Dermis microvascular lymphatic vessel endothelial cell (primary cell): Measurements from ENCODE around the gene BMPER. TPM values are rescaled to one million over a fixed set of nuclear protein-coding genes. Genes with fewer than 3 reads are reported as not detected.
A peak's percentile ranks its signal among the peaks of the same experiment; 100 is the strongest.

Source experiments
- DNase-seq, 2 donors: peaks; one replicate each; pipeline versions ENCODE4 v3.0.0 to v3.0.0-alpha.2; 2010; ENCODE audit warnings: low read depth in 2 of 2
- total RNA-seq: library from RNA; depleted of rRNA; stranded (reverse); fragments of >200 nt; gene quantifications from 2 replicates; pipeline ENCODE4 v1.2.1, GENCODE V29; 2014

Gene BMPER
- 0.13 and 4.9 TPM in 2 replicates for total RNA-seq

DNA sequence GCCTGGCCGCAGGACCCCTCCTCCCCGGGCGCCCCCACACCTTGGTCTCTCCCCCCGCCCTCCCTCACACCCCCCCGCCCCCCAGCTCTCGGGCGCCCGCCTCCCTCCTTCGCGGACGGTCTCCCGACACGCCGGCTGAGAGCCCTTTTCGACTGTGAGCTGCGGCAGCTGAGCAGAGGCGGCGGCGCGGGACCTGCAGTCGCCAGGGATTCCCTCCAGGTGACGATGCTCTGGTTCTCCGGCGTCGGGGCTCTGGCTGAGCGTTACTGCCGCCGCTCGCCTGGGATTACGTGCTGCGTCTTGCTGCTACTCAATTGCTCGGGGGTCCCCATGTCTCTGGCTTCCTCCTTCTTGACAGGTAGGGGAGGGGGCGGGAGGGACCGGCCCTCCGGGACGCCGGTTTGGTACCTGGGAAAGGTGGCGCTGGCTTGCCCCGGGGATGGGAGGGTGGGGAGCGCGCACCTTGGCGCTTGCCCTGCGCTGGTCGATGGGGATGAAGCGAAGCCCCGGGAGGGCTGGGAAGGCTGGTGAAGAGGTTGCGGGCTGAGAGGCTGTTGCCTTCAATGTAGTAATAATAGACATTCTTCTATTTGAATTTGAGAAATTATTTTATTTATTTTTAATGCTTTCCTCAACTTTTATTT is at the start of gene BMPER:
Gene BMPER (plus strand): TSS at position 151 of the 644 bp plus-strand sequence. CDS start 75 bp downstream, at position 226.
- DNase-seq: peak in 1 of 2 donors; percentile 27

DNA sequence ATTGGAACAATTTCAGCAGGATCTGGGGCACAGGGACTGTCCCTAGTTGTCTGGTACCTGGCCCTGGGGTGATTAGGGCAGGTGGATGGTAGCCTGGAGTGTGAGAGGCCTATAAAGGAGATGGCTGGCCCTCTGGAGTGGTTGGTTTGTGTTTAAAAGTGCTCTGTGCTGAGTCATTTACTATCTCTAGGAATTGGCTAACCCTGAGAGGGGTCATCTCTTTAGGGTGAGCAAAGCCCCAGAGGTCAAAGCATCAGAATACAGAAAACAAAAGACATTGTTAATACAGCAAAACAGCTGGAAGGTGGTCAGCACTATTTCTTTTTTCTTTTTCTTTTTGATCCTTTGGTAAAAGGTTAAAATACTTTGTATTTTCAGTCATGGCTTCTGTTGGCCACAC is 43.4 kb upstream of the BMPER start:
- DNase-seq: no peak

DNA sequence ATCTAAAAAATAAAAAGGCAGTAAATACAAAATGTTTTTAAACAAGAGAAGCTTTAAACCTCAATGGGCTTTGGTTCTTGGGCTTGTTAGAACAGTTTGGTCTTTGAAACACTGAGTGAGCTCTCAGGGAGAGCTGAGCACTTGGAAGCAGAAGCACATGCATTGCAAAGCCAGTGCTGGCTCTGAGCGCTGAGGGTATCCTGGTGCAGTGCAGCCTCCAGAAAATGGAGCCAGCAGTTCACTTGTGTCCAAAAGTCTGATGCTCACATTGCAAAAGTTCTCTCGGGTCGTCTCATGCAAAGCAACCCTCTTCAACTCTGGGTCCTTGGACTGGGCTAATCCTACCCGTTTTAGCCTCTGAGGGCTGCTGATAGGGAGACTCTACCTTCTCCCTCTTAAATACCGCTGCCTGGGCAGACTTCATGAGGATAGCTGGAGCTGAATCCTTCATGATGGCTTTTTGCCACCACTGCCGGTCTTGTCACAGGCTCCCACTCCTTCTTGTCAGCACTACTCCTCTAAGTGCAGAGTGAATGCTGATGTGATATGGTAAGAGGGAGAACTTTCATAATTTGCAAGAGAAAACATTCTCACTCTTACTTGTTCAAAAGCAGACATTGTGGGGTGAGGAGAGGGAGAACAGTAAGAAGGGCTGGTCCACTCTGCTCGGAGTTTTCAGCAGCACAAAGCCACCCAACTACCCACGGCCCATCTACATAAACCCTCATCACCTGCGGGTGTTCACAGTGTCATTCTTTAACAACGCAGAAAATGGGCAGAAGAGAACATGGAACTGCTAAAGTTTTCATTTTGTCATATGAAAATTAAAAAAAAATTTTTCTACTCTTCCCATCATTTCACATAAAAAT is 42.2 kb upstream of the BMPER start:
- DNase-seq: no peak

DNA sequence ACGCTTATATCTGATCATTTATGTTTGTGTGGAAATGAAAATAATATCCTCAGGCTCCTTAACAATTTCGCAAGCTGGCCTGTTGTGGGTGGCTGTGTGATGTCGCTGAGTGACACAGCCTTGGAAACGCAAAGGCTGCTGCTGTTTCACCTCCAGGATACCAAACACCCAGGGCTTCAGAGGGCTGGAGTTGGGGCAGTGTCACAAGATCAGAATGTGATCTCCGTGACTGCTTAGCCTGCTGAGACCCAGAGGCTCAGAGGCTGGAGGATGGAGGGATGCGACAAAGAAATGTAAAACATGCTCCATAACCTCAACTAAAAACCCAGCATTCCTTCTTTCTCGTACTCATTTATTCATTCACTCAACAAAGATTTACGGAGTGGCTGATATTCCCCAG is 37.2 kb upstream of the BMPER start:
- DNase-seq: no peak

DNA sequence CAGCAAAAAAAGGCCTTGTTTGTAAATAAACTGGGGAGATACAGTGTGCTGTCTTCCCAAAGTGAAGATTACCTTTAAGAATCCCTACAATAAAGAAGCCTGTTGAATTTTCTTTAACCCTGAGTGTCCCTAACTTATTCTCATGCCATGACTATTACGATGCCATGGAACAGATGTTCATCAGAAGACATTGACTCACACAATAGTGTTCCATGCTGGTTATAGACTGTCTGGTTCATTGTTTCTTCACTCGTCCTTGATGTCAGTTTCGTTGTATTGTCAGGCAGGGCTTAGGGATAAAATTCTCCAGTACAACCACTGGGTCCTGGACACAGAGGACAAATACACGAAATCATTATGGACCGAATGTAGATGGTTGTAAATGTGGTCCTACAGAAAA is 36.2 kb upstream of the BMPER start:
- no peak for DNase-seq

DNA sequence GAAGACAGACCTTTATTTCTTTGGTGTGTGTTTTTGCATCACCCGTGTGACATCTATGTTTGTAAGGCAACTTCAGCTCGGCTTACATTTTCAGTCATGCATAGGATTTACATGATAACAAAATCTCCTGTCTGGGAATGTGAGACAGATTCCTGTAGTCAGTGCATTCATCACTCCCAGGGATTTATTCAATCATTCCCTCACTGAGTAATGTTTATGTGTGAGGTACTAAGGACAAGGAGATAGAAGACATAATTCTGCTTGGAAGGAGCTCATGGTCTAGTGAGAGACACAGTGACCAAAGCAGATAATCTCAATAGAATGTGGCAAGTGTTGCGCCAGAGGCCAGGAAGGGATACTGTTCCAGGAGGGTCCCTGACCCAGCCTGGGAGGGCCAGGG is 35.2 kb upstream of the BMPER start:
- DNase-seq: no peak

DNA sequence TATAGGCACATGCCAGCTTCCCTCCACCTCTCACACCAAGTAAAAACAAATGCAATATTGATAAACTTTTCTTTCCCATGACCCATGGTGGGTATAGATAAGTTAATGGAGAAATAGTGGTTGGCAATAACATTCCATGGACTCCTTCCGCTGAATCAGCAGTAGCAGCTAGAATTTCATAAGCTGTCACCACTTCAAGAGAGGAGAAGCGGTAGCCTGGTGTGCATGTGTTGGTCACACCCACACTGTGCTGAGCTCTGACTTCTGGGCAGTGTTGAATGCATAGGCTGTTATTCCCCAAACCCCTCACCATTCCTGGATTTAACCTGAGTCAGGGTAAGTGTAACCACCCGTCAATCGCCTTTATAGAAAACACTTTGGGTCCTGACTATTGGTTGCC is 32.5 kb upstream of the BMPER start:
- DNase-seq: no peak

DNA sequence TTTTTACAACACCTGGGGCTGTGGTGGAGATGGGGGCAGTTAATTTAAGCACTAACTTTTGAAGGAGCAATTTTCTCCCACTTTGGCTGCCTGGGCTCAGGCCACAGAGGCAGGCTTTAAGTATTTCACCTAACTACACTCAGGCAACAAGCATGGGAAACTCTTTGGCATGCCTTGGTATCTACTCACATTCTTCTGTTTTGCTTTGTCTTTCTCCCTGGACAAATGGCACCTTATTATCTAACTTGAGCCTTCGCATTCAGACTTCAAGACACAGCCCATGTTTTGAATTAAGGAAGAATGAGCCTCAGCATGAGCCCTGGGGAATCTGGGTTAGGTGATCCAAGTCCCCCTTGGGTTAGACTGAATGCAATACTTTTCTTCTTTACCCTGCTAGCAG is 31.8 kb upstream of the BMPER start:
- no peak for DNase-seq

DNA sequence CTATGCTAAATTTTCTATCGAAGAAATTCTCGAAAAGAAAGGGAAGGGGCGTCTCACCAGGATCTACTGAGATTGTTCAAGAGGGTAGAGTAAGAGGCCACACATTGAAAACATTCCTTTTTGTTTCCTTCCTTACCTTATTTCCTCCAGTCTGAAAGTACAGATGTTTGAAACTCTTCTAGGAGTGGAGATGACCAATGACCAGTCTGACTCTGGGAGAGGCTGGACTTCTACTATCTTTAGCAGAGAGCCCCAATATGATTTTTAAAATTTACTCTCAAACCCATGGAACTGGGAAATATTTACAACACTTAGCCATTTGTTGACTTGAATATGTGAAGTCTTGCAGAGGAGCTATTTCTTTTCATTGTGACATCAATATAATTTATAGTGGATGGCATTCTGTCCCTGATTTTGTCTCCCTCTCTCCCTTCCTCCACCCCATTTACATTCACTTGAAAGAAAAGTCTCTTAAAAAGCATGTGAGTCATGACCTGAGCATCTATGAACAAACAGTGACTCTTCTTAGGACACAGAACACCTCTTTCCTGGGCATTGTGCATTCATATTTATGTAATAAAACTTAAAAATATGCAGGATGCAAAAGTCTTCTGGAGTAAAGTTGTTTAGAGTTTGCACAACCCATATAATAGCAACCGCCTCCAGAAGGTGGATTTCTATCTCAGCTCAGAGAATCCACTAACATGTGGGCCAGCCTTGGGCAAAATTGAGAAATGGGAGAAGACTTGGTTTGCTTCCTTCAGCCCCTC is 31.2 kb upstream of the BMPER start:
- DNase-seq: no peak

DNA sequence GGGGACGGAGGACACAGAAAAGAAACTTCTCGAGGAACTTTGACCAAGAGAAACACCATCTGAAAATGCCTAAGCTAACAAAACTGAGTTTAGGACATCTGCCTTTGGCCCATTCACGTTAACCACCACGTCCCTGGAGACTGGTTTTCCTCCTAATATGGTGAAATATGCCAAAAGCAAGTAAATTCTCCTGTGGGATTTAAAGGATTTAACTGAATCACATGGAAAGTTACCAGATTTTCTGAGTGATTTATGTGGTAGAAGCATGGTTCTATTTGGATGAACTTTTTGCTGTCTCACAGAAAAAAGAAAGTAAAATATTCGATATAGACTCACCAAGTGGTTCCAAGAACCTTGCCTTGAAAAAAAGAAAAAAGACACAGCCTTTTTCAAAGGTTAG is 30.4 kb upstream of the BMPER start:
- DNase-seq: no peak

DNA sequence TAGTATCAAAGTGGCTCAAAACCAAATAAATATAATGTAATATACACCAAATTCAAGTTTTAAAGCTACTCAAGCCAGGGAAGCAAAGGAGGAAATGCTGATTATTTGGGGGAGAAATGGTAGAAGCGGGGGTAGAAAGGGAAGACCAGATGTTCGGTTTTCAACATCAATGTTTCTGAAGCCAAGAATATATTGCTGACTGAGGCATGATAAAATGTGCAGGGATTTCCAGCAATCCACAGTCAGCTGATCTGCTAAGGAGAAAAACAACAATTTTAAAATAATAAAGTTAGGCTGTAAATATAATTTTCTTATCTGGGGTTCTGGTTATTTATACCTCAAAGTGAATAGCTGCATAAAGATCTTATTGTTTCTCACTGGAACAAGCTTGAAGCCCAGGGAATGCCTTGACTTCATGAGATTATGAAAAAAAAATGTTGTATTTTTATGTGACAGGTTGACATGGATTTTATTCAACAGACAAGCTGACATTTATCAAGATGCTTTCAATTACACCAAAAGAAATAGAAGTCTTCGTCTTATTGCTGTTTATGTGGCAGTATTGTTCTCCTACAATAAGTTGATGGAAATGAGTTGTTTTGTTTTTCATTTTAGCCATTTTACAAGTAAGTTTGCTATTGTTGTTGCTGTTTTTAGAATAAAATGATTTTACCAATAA is 28.6 kb upstream of the BMPER start:
- no peak for DNase-seq

DNA sequence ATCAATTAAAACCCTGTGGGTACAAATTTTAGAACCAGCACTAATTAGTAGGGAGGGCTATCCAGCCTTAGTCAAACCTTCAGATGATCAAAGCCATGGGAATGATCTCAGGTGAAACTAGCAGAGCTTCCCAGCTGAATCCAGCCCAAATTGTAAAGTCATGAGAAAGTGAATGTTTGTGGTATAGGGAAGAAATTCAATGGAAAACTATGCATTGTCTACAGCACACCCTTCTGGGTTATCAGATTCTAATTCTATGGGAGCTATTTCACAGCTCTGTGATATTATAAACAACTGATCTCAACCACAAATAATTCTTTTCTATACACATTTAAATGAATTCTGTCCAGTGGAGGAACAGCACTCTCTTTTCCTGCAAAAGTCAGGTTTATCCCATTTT is 24.6 kb upstream of the BMPER start:
- DNase-seq: no peak

DNA sequence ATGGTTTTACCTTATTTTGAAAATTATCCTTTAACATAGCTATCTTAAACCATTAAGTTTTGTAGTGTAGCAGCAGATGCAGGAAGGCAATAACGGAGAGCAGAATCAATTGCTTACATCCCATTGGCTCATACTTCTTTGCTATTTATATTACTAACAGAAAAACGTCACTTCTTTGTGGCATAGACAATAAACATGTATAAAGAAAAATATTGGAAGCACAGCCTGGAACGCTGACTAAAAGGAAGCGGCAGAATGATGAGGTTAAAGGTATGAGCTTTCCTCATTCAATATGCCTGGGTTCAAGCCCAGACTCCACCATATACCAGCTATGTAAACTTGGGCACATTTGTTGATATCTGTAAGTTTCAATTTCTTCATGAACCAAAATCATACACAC is 24.0 kb upstream of the BMPER start:
- no peak for DNase-seq

DNA sequence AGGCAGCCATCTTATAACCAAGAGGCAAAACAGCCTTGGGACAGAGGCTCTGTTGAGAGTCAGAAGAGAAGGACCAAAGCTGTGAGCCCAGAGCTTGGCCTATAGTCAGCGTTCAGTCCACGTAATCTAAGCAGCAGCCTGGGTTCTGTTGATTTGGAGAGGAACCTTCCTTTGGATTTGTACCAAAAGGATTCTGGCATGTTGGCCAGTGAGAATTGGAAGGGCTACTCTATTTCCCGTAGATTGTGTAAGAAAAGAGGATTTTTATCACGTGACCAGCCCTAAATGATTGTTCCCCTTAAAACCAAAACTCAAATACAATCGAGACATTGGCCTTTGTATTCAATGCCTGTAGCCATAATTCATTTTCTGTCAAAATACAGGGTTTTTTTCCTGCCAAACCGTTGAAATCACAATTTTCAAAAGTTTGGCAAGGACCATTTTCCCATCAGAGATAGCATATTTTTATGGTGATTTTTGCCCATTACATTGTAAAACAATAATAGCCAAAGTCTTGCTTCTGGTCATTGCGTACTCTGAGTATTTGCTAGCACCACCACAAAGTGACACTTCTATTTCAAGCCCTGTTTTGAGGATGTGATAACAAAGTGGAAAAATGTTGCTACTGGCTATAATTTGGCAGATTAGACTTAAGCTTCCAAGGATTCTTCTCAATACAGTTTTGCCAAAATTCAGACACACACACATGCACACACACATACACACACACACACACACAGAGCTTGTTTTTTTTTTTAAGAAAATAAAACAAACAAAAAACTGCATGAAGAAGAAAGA is 23.1 kb upstream of the BMPER start:
- no peak for DNase-seq

DNA sequence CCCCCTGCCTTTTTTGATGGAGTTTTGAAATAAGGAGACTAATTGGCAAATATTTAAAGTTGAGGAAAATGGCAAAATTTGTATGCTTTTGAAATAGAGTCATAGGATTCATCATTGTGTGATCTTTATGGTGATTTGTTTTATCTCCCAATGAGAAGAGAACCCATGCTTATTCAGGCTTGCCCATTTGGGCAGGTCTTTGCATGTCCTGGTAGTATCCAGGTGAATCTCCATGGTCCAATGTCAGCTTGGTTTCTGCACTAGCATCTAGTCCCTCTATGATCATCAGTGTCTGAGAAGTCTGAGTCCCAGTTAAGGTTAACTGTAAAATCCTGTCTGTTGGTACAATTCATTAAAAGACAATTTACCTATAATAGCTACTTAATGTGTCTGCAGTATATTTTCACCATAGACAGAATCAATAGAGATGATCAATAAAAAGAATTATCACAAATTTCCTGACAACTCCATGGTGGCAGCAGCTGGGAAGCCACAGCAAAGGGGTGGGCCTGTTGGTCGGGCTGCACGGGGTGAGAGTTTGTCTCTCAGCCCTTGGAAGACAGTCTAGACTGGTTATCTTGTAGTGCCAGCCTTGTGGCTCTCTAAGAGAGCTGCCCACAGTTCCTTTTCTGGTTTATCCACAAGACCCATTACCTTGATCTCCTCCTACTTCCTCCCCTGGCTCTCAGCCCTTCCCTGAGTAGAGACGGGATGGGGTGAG is 22.2 kb upstream of the BMPER start:
- no peak for DNase-seq

DNA sequence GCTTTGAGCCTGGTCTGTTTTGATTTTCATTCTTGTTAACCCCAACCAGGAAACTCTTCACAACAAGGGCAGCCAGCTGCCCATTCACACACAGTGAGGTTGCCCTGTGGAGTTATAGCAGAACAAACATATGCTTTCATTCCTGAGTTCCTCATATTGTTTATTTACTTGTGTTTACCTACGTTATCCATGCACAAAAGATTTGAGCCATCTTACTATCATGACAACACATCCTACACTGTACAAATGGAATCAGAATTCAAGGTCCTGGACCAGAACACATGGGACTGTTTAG is 21.7 kb upstream of the BMPER start:
- DNase-seq: no peak

DNA sequence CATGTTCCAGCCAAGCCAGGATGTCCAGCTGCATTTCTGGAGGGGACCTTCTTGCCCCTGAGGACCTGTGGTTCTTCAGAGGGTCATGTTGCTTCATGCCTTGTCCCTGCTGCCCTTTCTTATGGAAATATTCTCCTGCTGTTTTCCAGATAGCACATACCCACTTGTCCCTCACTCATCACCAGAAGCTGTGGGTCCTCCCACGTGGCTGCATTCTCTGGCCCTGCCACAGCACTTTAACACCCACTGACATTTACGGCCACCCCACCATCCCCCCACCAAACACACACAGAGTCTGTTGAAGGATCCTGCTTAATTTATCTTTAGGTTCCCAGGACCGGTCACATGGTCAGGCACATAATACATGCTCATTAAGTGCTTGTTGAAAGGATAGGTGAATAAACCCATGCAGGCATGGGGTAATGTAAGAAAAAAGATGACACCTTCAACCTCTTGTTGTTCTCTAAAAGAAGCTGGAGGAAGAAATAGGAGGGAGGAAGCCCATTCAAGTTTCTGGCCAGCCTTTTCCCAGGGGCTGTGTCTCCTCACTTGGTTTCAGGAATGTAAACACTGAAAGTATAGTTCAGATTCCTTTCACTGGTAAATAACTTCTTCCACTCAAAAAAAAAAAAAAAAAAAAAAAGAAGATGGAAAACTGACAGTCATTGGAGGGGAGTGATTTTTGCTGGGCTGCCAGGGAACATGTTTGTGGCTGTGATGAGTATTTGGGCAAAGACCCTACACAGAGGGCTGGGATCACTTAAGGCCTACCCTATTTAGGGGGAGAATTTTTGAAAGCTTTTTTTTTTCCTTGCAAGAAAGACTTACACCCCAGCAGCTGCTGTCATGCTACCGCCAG is 19.8 kb upstream of the BMPER start:
- DNase-seq: no peak

DNA sequence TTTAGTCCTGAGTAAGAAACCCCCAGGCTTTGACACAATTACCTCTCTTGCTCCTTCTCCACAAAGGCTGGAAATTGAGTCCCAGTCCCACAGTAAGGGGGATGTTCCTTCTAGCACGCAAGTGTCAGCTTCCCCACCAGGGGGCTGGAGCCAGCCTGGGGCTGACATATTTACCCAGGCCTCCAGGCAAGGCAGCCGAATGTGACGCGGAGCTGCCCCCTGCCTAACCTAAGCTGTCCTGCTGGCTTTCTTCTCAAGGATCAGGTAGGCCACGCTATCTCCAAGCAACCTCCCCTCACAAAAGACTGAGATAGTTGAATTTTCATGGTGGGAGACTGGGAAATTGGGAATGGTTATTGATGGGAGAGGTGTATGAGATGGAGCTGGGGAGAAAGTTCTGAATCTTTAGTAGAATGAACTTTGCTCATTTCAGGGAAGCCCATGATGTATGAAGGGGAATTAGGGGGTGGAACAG is 19.2 kb upstream of the BMPER start:
- no peak for DNase-seq

DNA sequence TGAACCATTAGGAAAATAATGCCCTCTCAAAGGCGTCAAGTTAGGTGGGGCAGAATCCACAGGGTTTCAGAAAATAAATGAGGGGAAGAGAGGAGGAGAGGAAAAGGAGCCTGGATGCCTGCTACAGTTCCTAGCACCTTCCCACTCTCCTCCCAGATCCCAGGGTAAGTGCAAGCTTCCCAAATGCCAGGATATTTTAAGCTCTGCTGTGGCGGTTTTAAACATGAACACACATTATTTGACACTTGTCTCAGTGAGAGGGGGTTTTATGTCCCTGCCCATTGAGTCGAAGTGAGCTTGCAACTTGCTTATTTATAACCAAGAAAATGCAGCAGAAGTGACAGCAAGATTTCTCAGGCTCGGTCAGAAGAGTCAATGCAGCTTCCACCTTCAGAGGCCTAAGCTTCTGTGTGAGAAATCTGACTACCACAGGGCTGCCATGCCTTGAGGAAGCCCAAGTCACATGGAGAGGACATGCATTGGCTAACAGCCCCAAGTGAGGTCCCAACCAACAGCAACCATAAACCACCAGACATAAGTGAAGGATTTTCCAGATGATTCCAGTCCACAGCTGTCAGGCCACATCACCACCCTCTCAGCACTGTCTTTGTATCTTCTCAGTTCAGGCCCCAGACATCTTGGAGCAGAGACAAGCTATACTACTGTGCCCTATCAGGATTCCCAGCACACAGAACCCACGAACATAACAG is 17.9 kb upstream of the BMPER start:
- DNase-seq: no peak
